Colon (tissue), 2 donors: Measurements from ENCODE around the gene MIER2.

ENCODE experiments used
- FAIRE-seq: peaks from 2 replicates; lab custom pipeline; 2012; peaks lifted over from hg19 to GRCh38; lab: Jason Lieb, UNC
- donor health status: control.
- donor health status: control.

Gene MIER2

GRCh38 chr19:328025-328505 is 16.5 kb downstream of the MIER2 start:
- no peak for FAIRE-seq

- no peak for FAIRE-seq
Observed at GRCh38 chr19:327291-328024, 17.1 kb downstream of the MIER2 start.

GRCh38 chr19:326871-327270 is 17.7 kb downstream of the MIER2 start:
- no peak for FAIRE-seq

- FAIRE-seq: no peak
Observed at GRCh38 chr19:325937-326565, 18.5 kb downstream of the MIER2 start.

GRCh38 chr19:325173-325936 is 19.2 kb downstream of the MIER2 start:
- no peak for FAIRE-seq

- FAIRE-seq: no peak
Observed at GRCh38 chr19:324716-325115, 19.9 kb downstream of the MIER2 start.

- FAIRE-seq: no peak
Observed at GRCh38 chr19:322616-323015, 22.0 kb downstream of the MIER2 start.

- no peak for FAIRE-seq
Observed at GRCh38 chr19:318509-318774, 26.2 kb downstream of the MIER2 start.

GRCh38 chr19:317710-318508 is 26.7 kb downstream of the MIER2 start:
- no peak for FAIRE-seq

GRCh38 chr19:315811-316210 is 28.8 kb downstream of the MIER2 start:
- no peak for FAIRE-seq

- FAIRE-seq: no peak
Observed at GRCh38 chr19:313988-314815, 30.4 kb downstream of the MIER2 start.

- FAIRE-seq: no peak
Observed at GRCh38 chr19:313169-313987, 31.2 kb downstream of the MIER2 start.

- FAIRE-seq: no peak
Observed at GRCh38 chr19:311813-312261, 32.8 kb downstream of the MIER2 start.

GRCh38 chr19:310781-311496 is 33.7 kb downstream of the MIER2 start:
- FAIRE-seq: no peak

- no peak for FAIRE-seq
Observed at GRCh38 chr19:310141-310651, 34.4 kb downstream of the MIER2 start.

- no peak for FAIRE-seq
Observed at GRCh38 chr19:309206-309565, 35.4 kb downstream of the MIER2 start.

- FAIRE-seq: no peak
Observed at GRCh38 chr19:308471-309205, 36.0 kb downstream of the MIER2 start.

- no peak for FAIRE-seq
Observed at GRCh38 chr19:307793-308420, 36.7 kb downstream of the MIER2 start.

- FAIRE-seq: no peak
Observed at GRCh38 chr19:307111-307531, 37.5 kb downstream of the MIER2 start.
